Transverse colon (tissue), 4 donors: ENCODE results near the gene CATSPERE. TPM values are rescaled to one million over a fixed set of nuclear protein-coding genes. Genes with fewer than 3 reads are reported as not detected.

Experiments used
- DNase-seq: peaks from one replicate; pipeline ENCODE4 v3.0.0-alpha.2; 2019
- H3K27ac ChIP-seq, 4 donors: fragments of 200-600 bp; sonication (generic); 2 replicates each; pipeline ENCODE4 v1.5.1; 2016 to 2018; ENCODE audit warnings: inconsistent platforms in 4 of 4
- H3K27me3 ChIP-seq: fragments of 200-600 bp; sonication (generic); 2 replicates; pipeline ENCODE4 v1.5.1; 2017; ENCODE audit warnings: inconsistent platforms
- H3K36me3 ChIP-seq, 4 donors: fragments of 200-600 bp; sonication (generic); 2 replicates each; pipeline ENCODE4 v1.5.1; 2017 to 2019; ENCODE audit warnings: inconsistent platforms in 4 of 4
- H3K4me1 ChIP-seq, 4 donors: fragments of 200-600 bp; sonication (generic); 2 replicates each; pipeline ENCODE4 v1.5.1; 2017 to 2020; ENCODE audit warnings: inconsistent platforms in 4 of 4
- H3K4me3 ChIP-seq, 4 donors: fragments of 200-600 bp; sonication (generic); 1 replicate in 1 of 4; 2 replicates in 3 of 4; pipeline versions ENCODE4 v1.5.1 to v1.6.1; 2017 to 2019; ENCODE audit warnings: inconsistent platforms in 4 of 4
- H3K9me3 ChIP-seq, 2 donors: fragments of 200-600 bp; sonication (generic); 2 replicates each; pipeline ENCODE4 v1.5.1; 2017 to 2019; ENCODE audit warnings: inconsistent platforms in 2 of 2
- CTCF ChIP-seq, 5 experiments: fragments of 200-600 bp in 3 of 5; fragments of 450-650 bp in 2 of 5; sonication (generic) in 3 of 5; IDR thresholded peaks; 1 replicate in 2 of 5; 2 replicates in 3 of 5; pipeline ENCODE4 v1.5.1; 2016 to 2017; ENCODE audit warnings: antibody characterized with exemption in 5 of 5, inconsistent platforms in 3 of 5, mild to moderate bottlenecking in 2 of 5, moderate library complexity in 1 of 5
- EP300 ChIP-seq: sonication (generic); formaldehyde crosslinking; IDR thresholded peaks from one replicate; pipeline ENCODE4 v1.6.1; 2017; ENCODE audit warnings: antibody characterized with exemption, low read depth
- POLR2A ChIP-seq: fragments of 450-650 bp; IDR thresholded peaks from one replicate; pipeline ENCODE4 v1.6.1; 2016; ENCODE audit warnings: antibody characterized with exemption, mild to moderate bottlenecking, moderate library complexity
- POLR2AphosphoS5 ChIP-seq, 3 donors: sonication (generic); formaldehyde crosslinking; IDR thresholded peaks; one replicate each; pipeline ENCODE4 v1.6.1; 2016; ENCODE audit warnings: antibody characterized with exemption in 3 of 3
- WGBS, 2 donors: methylation state at CpG; one replicate each; pipeline ENCODE4 v1.1.5; 2018; ENCODE audit warnings: low coverage in 1 of 2; 5-methylcytosine and 5-hydroxymethylcytosine counted together
- in situ Hi-C, 4 donors: fragments of 200-750 bp; cut with MboI; loops; one replicate each; pipeline versions ENCODE4 v1.15.0 to v1.15.1; 2017; ENCODE audit warnings: low sequenced_read_pairs in 3 of 4, low pct_ligation_motif_present in 1 of 4, low pct_unique_long_range_greater_than_20kb in 1 of 4
- intact Hi-C: fragments of 100-400 bp; cut with DNase I; formaldehyde crosslinking; loops from one replicate; pipeline ENCODE4 v1.15.1; 2023; ENCODE audit warnings: low total_unique reads
- total RNA-seq, 4 donors: library from RNA; depleted of rRNA; stranded (reverse); fragments of >200 nt; gene quantifications; one replicate each; pipeline ENCODE4 v1.1.0, GENCODE V29; 2016

CATSPERE gene
- total RNA-seq, 4 donors from 2014 or later, result 0.55 to 2.7 TPM; not detected in 2

DNA sequence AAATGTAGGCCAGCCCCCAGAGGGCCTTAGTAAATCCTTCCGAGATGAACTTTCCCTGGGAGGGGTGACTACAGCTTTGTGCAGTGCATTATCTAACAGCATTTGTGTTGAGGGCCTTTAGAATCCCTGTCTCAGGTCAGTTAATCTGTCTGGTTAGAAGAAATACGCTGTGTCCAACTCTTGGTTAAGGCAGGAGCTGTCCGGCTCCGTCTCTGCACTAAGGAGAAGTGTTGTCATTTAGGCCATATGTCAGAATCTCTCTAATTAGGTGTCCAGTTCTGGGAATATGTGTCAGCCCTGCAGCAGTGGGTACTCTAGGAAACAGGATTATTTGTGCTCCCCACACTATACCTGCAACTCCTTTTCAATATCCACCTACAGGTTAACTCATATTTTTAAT is 124.8 kb downstream of the CATSPERE start:
- no peak for DNase-seq
- 75 to 95% methylated on average over 1 to 4 of the region's 4 CpGs for WGBS, 2 donors
- H3K4me1 ChIP-seq, result no peaks in the 10 kb centered on the region
- in situ Hi-C loops (no loop called here), intact Hi-C loops (no loop called here)
- no peaks in the 10 kb centered on the region for H3K9me3 ChIP-seq
- TF ChIP-seq POLR2AphosphoS5 (IDR thresholded peaks at IDR 0.05), result no peak
- TF ChIP-seq POLR2A, result no peak
- no peak for TF ChIP-seq CTCF (IDR thresholded peaks at IDR 0.05)
- no peak for TF ChIP-seq EP300
- H3K4me3 ChIP-seq, result no peak overlapping the region
- no peak overlapping the region for H3K27ac ChIP-seq
- H3K36me3 ChIP-seq, result no peaks in the 10 kb centered on the region
- H3K27me3 ChIP-seq, result no peaks in the 10 kb centered on the region

DNA sequence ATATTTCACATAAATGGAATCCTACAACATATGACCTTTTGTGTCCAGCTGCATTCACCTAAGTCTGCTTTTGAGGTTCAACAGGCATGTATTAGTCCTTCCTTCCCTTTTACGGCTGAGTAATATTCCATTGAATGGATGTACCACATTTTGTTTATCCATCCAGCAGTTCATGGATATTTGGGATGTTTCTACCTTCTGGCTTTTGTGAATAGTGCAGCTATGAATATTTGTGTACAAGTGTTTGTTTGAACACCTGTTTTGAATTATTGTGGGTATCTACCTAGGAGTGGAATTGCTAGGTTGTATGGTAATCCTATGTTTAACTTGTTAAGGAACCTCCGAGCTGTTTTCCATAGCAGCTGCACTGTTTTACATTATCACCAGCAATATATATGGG is 129.6 kb downstream of the CATSPERE start:
- Histone ChIP-seq H3K27ac (no peak overlapping the region), H3K4me3 (no peak overlapping the region), H3K27me3 (no peaks in the 10 kb centered on the region), H3K9me3 (no peaks in the 10 kb centered on the region), H3K36me3 (no peaks in the 10 kb centered on the region), H3K4me1 (no peaks in the 10 kb centered on the region)
- intact Hi-C loops (no loop called here), in situ Hi-C loops (no loop called here)
- DNase-seq, result no peak
- TF ChIP-seq POLR2A (no peak), CTCF (IDR thresholded peaks at IDR 0.05) (no peak), POLR2AphosphoS5 (IDR thresholded peaks at IDR 0.05) (no peak), EP300 (no peak)
- WGBS, 2 donors, result 89 to 100% methylated on average over 1 to 2 of the region's 2 CpGs

DNA sequence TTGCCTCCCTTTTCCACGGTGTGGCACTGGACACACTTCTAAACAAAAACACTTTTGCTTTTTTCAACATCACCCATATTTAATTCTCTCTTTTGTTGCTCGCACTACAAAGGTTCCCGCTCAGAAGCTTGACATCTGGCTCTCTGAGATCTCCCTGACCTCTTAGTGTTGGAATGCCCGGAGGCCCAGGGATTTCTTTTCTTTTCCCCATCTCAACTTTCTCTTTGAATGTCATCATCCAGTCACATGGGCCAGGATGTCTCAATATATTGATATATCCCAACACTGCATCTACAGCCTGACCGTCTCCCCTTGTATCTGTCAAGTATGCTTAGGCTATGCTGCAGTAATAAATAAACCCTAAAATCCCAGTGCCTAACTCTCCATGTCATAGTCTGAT is 137.5 kb downstream of the CATSPERE start:
- Histone ChIP-seq H3K4me3 (no peak overlapping the region), H3K4me1 (peaks cover 0 to 3% (median 0%) of the 10 kb centered on the region in 4 donors), H3K27ac (no peak overlapping the region), H3K9me3 (no peaks in the 10 kb centered on the region), H3K27me3 (peaks cover 2% of the 10 kb centered on the region), H3K36me3 (no peaks in the 10 kb centered on the region)
- intact Hi-C loops, result no loop called here
- TF ChIP-seq CTCF (IDR thresholded peaks at IDR 0.05), result no peak
- TF ChIP-seq POLR2AphosphoS5 (IDR thresholded peaks at IDR 0.05), result no peak
- TF ChIP-seq EP300, result no peak
- TF ChIP-seq POLR2A, result no peak
- WGBS, 2 donors, result 86 to 94% methylated on average over 4 to 5 of the region's 5 CpGs
- in situ Hi-C loops, result no loop called here
- DNase-seq, result no peak

DNA sequence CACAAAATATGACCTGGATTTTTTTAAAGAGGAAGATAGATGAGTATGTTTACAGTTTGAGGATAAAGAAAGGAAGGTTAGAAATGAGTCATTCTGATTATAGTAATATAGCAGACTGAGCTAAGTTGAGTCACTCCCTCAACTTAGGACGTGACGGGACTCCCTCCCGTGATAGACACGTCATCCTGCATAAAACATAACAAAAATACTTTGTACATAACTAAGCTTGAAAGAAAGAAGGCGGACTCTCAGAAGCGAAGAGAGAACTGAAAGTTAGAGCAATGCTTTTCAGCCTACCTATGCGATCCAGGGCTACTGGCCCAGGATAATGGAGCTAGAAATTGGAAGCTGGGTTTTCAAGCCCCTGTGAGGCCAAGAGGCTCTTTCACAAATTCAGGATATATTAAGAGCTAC is 138.9 kb downstream of the CATSPERE start:
- no peak for TF ChIP-seq EP300
- peak in 1 of 3 donors; percentile 13 for TF ChIP-seq POLR2AphosphoS5 (IDR thresholded peaks at IDR 0.05)
- no peak for TF ChIP-seq POLR2A
- TF ChIP-seq CTCF (IDR thresholded peaks at IDR 0.05), result no peak
- WGBS, 2 donors, result 31 to 37% methylated on average over 5 to 7 of the region's 7 CpGs
- DNase-seq, result peak; percentile 12
- no peaks in the 10 kb centered on the region for H3K9me3 ChIP-seq
- no peak overlapping the region for H3K27ac ChIP-seq
- H3K4me3 ChIP-seq, result no peak overlapping the region
- H3K27me3 ChIP-seq, result peaks cover 2% of the 10 kb centered on the region
- H3K4me1 ChIP-seq, result peaks cover 0 to 3% (median 0%) of the 10 kb centered on the region in 4 donors
- no peaks in the 10 kb centered on the region for H3K36me3 ChIP-seq
- intact Hi-C loops, result loop anchor here (10.0 kb wide), 1 partner anchor 445 kb away; no protein-coding TSS in a partner anchor
- in situ Hi-C loops, result loop anchor here (5.0 to 25.0 kb wide), 5 partner anchors 195 to 445 kb away; no protein-coding TSS in a partner anchor
